Measurements from ENCODE around the gene SMIM12. TPM values are rescaled to one million over a fixed set of nuclear protein-coding genes. Genes with fewer than 3 reads are reported as not detected.
A peak's percentile ranks its signal among the peaks of the same experiment; 100 is the strongest.

SMIM12 gene
- total and polyA plus RNA-seq, 8 donors, result 21.4 to 53.0 (median 26.3) TPM

GRCh38 chr1:34887593-34887992 lies 28.0 kb upstream of the SMIM12 start:
- no peak for TF ChIP-seq CTCF (IDR thresholded peaks at IDR 0.05)
- Histone ChIP-seq H3K27me3 (peaks cover 26 to 85% of the 10 kb centered on the region in 2 donors), H3K4me3 (no peak overlapping the region), H3K9me3 (peaks cover 0 to 12% of the 10 kb centered on the region in 2 donors), H3K36me3 (no peaks in the 10 kb centered on the region), H3K4me1 (peaks cover 0 to 14% of the 10 kb centered on the region in 2 donors), H3K27ac (no peak overlapping the region)
- ATAC-seq (no peak), DNase-seq (no peak)
- intact Hi-C loops (cut with DNase I), result no loop called here

DNA sequence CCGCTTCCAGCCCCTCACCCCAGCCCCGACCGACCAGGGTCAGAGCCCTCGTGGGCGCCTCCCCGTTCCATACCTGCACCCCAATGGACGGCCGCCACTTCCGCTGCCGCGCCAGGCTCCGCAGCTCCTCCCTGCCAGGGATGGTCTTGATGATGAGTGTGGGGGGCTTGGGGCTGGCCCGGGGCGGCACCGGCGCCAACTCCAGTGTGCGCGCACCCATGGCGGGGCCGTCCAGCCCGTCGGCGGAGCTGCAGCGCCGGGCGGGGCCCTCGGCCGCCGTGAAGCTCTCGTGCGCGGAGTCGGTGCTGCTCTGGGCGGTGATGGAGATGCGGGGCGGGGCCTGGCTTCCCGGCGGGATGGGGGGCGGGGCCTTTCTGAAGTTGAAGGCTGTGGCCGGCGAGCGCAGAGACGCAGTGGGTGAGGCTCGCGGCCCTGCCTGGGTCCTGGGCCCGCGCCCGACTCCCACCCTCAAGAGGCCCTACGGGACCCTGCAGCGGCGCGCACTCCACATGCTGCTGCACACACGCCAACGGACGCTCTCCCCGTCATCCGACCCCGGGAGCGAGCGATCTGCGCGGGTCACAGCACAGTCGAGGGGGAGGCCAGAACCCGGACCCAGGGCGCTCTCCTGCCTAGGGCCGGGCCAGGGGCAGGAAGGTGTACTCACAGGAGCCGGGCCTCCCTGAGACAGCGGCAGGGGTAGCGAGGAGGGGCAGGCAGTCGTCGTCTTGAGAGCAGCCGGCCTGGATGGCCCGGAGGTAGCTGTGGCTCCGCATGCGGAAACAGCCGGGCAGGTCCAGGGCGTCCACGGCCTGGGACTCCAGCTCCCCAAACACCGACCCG lies 26.1 kb upstream of the SMIM12 start:
- H3K36me3 ChIP-seq, result no peaks in the 10 kb centered on the region
- H3K9me3 ChIP-seq, result no peaks in the 10 kb centered on the region
- no peak for TF ChIP-seq CTCF (IDR thresholded peaks at IDR 0.05)
- intact Hi-C loops (cut with DNase I), result no loop called here
- H3K27ac ChIP-seq, result no peak overlapping the region
- H3K4me3 ChIP-seq, result peak overlapping the region; percentile 18 to 31
- peaks cover 0 to 14% of the 10 kb centered on the region in 2 donors for H3K4me1 ChIP-seq
- DNase-seq, result peak in 3 of 4 donors; percentile 27 to 85 (median 47)
- peak; percentile 95 for ATAC-seq
- H3K27me3 ChIP-seq, result peaks cover 26 to 99% of the 10 kb centered on the region in 2 donors

DNA sequence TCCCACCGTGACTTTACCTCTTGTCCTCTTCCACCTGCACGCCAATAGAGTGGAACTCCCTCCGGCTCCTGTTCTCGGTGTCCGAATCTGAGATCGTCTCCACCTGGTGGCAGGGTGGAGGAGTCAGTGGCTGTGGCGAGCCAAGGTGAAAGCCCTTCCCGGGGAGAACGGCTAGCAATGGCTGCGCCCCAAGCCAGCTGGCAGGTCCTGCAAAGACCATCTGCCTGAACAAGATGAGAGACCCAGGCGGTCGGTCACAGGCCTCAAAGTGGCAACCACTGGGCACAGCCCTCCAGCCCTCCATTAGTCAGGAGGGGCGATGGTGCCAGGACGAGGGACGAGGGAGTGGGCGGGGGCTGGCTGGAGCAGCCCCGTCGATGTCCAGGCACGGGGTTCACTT lies 25.4 kb upstream of the SMIM12 start:
- DNase-seq (no peak), ATAC-seq (no peak)
- H3K4me3 ChIP-seq, result no peak overlapping the region
- H3K36me3 ChIP-seq, result no peaks in the 10 kb centered on the region
- peaks cover 26 to 99% of the 10 kb centered on the region in 2 donors for H3K27me3 ChIP-seq
- no peaks in the 10 kb centered on the region for H3K9me3 ChIP-seq
- H3K4me1 ChIP-seq, result peaks cover 0 to 14% of the 10 kb centered on the region in 2 donors
- no peak for TF ChIP-seq CTCF (IDR thresholded peaks at IDR 0.05)
- no peak overlapping the region for H3K27ac ChIP-seq
- intact Hi-C loops (cut with DNase I), result no loop called here

DNA sequence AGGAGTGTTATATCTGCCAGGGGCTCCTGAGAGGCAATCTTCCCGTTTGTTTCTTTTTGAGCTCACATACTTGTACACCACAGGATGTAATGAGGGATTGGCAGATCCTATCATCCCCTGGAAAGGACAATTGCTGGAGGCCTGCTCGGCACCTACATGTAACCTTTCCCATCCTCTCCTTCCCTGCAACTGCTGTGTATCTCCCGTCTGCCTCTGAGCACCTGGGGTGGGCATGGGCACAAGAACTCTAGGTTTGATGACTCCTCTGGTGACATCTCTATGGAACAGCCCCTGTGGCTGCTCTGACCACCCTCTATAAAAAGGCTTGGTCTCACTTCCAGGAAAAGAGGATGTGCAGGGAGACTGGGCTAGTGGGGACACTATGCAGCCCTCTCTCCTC lies 25.0 kb upstream of the SMIM12 start:
- ATAC-seq (no peak), DNase-seq (no peak)
- Histone ChIP-seq H3K27me3 (peaks cover 26 to 99% of the 10 kb centered on the region in 2 donors), H3K4me1 (peaks cover 0 to 14% of the 10 kb centered on the region in 2 donors), H3K4me3 (no peak overlapping the region), H3K36me3 (no peaks in the 10 kb centered on the region), H3K27ac (no peak overlapping the region), H3K9me3 (no peaks in the 10 kb centered on the region)
- no peak for TF ChIP-seq CTCF (IDR thresholded peaks at IDR 0.05)
- intact Hi-C loops (cut with DNase I), result no loop called here

DNA sequence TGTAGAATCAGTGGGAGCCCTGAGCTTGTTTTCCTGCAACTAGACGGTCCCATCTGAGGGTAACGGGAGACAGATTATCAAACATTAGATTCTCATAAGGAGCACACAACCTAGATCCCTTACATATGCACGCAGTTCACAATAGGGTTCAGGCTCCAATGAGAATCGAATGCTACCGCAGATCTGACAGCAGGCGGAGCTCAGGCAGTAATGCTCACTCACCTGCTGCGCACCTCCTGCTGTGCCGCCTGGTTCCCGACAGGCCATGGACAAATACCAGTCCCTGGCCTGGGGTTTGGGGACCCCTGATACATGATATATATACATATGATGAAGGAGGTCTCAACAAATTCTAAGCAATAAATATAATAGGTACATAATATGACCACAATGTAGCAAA lies 19.7 kb upstream of the SMIM12 start:
- TF ChIP-seq CTCF (IDR thresholded peaks at IDR 0.05), result no peak
- peaks cover 7 to 99% of the 10 kb centered on the region in 2 donors for H3K27me3 ChIP-seq
- H3K36me3 ChIP-seq, result no peaks in the 10 kb centered on the region

More for the DNA sequence above, 19.7 kb upstream of the SMIM12 start:
- intact Hi-C loops (cut with DNase I), result no loop called here
- Histone ChIP-seq H3K4me3 (no peak overlapping the region), H3K4me1 (no peaks in the 10 kb centered on the region), H3K27ac (no peak overlapping the region), H3K9me3 (no peaks in the 10 kb centered on the region)
- ATAC-seq (no peak), DNase-seq (no peak)
